Bone marrow (tissue), 2 donors: Measurements from ENCODE around the gene NAPSA.

Experiments used
- DNase-seq, 2 donors: peaks; one replicate each; lab custom pipeline; 2025; lab: John Stamatoyannopoulos, UW

Gene NAPSA

DNA sequence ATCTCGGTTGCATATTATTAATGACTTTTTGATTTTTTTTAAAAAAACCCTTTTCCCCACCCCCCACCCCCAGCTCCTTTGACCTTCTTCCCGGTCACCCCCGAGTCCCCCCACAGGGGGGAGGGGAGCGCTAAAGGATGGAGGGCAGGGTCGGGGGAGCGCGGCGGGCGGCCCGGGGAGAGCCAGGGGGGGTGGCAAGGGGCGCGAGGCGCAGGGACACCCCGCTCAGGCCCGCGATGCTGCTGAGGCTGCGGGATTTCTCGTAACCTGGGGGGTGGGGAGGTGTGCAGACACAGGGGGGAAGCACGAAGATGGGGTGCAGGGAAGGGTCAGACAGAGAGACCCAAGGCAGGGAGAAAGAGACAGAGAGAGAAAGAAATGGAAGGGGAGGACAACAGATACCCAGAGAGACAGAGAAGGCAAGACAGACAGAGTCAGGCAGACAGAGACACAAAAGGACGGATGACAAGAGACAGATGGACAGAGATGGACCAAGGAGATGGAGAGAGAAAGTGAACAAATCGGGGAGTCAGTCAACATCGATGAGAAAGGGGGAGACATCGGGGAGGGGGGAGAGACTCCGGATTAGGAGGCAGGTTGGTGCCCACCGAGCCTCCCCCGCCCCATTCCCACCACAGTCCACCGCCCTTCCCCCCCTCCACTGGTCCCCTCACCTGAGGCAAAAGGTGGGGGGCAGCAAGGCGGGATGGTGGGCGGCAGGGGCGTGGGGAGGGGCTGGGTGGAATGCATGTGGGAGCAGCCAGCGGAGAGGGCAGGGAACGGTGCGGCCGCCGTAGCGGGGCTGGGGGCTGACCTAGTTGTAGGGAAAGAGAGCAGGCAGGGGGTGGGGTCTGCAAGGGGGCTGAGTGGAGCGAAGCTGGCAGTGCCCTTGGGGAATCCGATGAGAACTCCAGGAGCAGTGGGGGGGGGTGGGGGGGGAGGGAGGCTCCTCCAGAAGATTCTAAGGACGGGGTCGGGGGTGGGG lies 50.4 kb downstream of the NAPSA start:
- DNase-seq, result no peak

DNA sequence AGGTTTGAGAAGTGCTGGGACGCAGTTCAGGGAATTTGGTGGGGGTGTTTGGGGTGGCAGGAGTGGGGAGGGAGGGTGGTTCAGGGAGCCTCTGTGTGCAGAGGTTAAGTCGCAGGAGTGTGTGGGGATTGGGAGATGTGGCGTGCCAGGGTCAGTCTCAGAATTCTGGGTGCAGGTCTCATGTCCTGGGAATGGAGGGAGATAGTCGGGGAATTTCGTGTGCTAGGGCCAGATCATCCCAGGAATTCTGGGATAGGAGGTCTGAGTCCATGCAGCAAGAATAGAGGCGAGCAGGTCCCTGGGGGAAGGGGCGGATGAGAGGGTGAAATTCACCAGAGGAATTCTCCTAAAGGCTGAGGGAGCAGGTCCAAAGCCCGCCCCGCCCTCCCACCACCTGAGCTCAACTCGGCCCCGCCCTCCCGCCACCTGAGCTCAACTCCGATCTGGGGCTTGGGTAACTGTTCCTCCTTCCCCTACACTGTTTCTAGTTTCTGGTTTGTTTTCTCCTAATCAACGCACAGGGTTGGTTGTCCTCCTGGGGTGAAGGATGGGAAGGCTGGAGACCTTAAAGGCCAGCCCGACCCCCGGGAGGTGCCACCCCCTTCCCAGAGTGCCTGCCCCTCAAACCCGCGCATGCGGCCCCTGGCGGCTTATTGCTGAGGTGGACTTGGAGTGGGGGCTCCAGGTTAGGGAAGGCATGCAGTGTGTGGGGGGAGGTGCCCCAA lies 51.5 kb downstream of the NAPSA start:
- no peak for DNase-seq

DNA sequence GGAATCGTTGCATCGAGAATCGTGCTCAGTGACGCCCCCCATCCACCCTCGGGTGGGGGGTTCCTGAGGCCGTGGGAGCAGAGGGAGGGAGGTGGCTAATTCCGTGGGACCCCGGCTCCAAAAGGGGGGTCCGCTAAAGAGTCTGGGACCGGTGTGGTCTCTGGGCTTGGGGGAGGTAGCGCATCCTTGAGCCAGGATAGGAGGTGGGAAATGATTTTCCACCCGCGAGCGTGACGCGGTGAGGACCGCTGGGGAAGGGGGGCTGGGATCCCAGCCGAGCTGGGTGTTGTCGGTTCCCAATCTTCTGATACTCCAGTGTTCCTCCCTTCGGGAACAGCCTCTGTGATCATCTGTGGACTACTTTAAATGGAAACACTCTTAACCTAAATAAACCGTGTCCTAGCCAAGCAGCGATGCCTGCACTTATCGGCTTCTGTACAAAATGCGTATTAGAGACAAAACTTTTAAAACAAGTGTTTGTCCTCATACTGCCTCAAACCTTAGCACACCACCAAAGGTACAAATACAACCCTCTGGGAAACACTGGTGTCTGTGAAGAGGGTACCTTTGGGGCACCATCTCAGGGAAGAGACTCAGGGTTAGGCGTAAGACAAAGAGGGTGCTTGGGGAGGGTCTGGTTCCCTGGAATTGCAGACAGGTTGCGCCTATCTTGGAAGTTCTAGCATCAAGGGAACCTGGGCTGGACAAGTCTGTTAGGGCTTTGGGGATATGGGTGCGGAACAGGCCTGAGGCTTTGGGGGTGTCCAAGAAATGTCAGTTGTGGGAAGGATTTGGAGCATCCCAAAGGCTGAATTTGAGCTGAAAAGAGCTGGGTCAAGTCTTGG lies 52.2 kb downstream of the NAPSA start:
- DNase-seq, result no peak

DNA sequence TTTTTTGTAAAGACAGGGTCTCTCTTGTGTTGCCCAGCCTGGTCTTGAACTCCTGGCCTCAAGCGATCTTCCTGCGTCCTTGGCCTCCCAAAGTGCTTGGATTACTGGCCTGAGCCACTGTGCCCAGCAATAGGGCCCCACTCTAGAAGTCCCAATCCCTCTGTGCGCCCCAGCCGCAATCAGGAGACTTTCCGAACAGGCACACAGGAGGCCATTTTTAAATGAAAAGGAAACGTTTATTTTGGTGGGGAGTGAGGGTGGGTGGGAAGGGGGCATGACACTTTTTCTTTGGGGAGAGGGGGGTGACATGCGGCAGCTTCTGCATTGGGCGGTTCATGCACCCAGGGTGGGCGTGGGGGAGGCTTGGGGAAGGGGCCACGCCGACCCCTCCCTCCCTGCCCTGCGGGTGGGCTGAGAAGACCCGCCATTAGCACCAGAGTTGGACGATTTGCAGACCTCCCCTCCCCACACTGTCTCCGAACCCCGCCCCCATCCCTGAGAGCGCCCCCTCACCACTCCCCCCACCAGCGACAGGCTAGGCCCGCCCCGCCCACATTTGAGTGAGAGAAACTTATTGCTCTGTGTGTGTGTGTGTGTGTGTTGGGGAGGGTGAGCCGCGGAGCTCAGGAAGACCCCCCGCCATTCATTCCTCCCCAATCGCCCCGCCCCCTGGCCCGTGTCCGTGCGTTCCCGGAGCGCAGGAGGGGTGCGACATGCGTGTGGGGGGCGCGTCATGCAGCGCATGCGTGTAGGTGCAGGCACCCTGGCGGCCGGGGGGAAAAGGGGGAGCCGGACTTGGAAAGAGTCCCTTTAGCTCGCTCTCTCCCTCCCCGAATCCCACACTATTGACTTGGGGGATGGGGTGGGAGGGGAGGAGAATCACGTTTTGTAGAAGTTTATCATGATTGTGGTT lies 53.5 kb downstream of the NAPSA start:
- no peak for DNase-seq

DNA sequence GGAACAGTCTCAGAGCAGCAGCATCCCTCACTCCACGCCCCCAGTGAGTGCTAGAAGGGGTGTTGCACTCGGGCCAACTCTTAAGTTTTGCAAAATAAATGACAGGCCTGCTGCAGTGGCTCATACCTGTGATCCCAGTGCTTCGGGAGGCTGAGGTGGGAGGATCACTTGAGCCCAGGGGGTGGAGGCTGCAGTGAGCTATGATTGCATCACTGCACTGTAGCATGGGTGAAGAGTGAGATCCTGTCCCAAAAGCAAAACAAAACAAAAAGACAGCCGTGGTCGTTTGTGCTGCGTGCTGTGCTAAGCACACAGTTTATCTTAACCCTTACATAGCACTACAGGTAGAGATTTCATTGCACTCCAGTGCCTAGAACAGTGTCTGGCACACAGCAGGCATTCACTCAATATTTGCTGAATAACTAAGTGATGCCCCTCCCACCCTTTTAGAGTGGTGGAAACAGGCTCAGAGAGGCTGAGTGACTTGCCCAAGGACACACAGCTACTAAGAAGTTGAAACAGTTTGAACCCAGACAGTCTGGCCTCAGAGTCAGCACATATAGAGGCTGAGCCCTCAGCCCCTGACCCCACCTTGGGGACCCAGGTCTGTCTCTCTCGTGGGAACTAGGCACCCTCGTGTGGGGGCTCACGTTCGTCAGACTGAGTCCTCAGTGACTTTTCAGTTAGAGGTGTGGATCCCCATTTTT lies 54.5 kb downstream of the NAPSA start:
- no peak for DNase-seq

DNA sequence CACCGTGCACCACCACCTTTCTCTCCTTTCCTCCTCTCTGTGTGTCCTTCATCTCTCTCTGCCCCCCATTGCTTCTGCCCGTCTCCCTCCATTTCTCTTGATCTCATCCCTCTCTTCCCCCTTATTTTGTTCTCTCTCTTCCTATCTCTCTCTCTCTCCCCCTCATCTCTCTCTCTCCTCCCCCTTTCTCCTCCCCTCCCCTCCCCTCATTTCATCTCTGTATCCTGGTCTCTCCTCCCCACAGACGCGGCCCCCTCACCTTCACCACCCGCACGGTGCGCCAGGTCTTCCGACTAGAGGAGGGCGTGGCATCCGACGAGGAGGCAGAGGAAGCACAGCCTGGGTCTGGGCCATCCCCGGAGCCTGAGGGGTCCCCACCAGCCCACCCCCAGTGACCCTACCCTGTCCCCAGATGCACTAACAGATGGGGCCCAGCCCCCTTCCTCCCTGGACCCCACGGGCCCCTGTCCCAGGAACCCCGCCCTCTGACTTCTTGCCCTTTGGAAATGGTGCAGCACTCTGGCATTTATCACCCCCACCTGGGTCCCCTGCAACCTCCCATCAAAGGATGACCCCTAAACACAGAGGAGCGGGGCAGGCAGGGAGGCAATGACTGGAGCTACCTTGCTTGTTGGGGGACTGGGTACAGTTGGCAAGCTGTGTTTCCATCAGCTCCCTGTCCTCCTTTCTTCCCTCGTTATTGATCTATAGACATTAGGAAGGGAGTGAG lies 55.9 kb downstream of the NAPSA start:
- no peak for DNase-seq

DNA sequence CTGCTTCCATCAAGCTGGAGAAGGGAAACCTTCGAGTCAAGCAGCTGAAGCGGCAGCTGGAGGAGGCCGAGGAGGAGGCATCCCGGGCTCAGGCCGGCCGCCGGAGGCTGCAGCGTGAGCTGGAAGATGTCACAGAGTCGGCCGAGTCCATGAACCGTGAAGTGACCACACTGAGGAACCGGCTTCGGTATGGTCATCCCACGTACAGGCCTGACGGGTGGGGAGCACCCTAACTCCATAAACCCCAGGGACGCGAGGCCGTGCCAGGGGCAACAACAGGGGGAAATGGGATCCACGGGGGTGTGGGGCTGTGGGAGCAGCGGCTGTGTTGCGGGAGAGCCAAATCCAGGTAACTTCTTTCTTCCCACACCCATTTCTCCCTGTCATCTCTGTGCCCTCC lies 56.4 kb downstream of the NAPSA start:
- DNase-seq, result no peak
